HFF-Myc (cell line): ENCODE results near the gene ZNF679.
"Not testable (repeated sequence)": the region's sequence is repeated elsewhere in the genome, so short reads cannot be mapped to it uniquely, and the experiment has no call there.

Source experiments
- DNase-seq: peaks from one replicate; pipeline ENCODE4 v3.0.0-alpha.2; 2011; ENCODE audit warnings: low read depth; ENCODE audit errors: extremely low read depth
- H3K4me3 ChIP-seq: replicated peaks from 2 replicates; pipeline ENCODE4 v1.5.1; 2011; ENCODE audit warnings: low read depth, mild to moderate bottlenecking, control low read depth, low read length
- TF ChIP-seq, protein P1 (sequence below): IDR thresholded peaks from 2 replicates; pipeline ENCODE4 v1.5.1; 2012; ENCODE audit warnings: mild to moderate bottlenecking, low read depth, low read length, control low read depth; ENCODE audit errors: missing control alignments

The ZNF679 gene

DNA sequence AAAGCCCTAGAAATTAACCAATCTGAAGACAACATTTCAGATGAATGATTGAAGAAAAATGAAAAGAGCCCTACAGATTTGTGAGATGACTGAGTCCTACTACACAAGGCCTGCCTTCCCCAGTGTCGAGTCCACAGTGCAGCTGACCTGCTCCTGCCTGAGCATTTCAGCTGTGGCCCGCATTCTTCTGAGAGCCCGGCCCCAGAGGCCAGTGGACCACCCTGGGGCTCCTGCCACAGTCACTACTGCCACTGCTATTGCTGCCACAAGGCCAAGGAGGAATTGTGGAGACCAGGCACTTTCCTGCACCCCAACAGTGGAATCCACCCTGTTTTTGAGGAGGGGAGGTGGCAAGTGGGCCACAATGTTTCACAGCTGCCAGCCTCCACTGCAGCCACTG is 40.9 kb upstream of the ZNF679 start:
- TF ChIP-seq, protein P1, sequence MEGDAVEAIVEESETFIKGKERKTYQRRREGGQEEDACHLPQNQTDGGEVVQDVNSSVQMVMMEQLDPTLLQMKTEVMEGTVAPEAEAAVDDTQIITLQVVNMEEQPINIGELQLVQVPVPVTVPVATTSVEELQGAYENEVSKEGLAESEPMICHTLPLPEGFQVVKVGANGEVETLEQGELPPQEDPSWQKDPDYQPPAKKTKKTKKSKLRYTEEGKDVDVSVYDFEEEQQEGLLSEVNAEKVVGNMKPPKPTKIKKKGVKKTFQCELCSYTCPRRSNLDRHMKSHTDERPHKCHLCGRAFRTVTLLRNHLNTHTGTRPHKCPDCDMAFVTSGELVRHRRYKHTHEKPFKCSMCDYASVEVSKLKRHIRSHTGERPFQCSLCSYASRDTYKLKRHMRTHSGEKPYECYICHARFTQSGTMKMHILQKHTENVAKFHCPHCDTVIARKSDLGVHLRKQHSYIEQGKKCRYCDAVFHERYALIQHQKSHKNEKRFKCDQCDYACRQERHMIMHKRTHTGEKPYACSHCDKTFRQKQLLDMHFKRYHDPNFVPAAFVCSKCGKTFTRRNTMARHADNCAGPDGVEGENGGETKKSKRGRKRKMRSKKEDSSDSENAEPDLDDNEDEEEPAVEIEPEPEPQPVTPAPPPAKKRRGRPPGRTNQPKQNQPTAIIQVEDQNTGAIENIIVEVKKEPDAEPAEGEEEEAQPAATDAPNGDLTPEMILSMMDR = no peak
- no peak for DNase-seq
- no peak overlapping the region for H3K4me3 ChIP-seq

- H3K4me3 ChIP-seq = no peak overlapping the region
- DNase-seq = no peak
- TF ChIP-seq, protein P1 = no peak
Observed at GRCh38 chr7:64192148-64192704, 36.0 kb upstream of the ZNF679 start.

GRCh38 chr7:64192775-64193174 is 35.5 kb upstream of the ZNF679 start:
- no peak overlapping the region for H3K4me3 ChIP-seq
- TF ChIP-seq, protein P1 = no peak
- no peak for DNase-seq

GRCh38 chr7:64206903-64207302 is 21.4 kb upstream of the ZNF679 start, which contains the start of gene ZNF735:
TSS of gene ZNF735 (plus strand) at chr7:64207203. CDS start at chr7:64207203, 0 bp downstream.
- no peak for DNase-seq
- TF ChIP-seq, protein P1 = no peak
- H3K4me3 ChIP-seq = no peak within 1 kb of the TSS

GRCh38 chr7:64219710-64220298 is 8.5 kb upstream of the ZNF679 start:
- DNase-seq, H3K4me3 ChIP-seq: not testable (repeated sequence)

DNA sequence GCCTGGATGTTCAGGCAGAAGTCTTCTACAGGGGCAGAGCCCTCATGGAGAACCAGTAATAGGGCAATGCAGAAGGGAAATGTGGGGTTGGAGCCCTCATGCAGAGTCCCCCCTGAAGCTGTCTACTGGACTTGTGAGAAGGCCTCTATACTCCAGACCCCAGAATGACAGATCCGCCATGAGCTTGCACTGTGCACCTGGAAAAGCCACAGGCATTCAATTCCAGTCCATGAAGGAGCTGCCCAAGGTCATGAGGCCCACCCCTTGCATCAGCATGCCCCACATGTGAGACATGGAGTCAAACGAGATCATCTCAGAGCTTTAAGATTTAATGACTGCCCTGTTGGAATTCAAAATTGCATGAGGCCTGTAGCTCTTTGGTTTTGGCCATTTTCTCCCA is 4.9 kb upstream of the ZNF679 start:
- TF ChIP-seq, protein P1 = no peak
- no peak for DNase-seq
- H3K4me3 ChIP-seq = no peak overlapping the region

DNA sequence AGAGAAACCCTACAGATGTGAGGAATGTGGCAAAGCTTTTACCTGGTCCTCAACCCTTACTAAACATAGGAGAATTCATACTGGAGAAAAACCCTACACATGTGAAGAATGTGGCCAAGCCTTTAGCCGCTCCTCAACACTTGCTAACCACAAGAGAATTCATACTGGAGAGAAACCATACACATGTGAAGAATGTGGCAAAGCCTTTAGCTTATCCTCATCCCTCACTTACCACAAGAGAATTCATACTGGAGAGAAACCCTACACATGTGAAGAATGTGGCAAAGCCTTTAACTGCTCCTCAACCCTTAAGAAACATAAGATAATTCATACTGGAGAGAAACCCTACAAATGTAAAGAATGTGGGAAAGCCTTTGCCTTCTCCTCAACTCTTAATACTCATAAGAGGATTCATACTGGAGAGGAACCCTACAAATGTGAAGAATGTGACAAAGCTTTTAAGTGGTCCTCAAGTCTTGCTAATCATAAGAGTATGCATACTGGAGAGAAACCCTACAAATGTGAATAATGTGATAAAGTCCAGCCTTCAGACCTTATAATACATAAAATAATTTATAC is 38.2 kb downstream of the ZNF679 start:
- no peak for DNase-seq
- TF ChIP-seq, protein P1 = no peak
- no peak overlapping the region for H3K4me3 ChIP-seq
